ENCODE measurements around the gene FOXJ3. TPM values are rescaled to one million over a fixed set of nuclear protein-coding genes. Genes with fewer than 3 reads are reported as not detected.

The FOXJ3 gene
- total RNA-seq, 1 experiment from 2014 or later = 51.1 TPM

DNA sequence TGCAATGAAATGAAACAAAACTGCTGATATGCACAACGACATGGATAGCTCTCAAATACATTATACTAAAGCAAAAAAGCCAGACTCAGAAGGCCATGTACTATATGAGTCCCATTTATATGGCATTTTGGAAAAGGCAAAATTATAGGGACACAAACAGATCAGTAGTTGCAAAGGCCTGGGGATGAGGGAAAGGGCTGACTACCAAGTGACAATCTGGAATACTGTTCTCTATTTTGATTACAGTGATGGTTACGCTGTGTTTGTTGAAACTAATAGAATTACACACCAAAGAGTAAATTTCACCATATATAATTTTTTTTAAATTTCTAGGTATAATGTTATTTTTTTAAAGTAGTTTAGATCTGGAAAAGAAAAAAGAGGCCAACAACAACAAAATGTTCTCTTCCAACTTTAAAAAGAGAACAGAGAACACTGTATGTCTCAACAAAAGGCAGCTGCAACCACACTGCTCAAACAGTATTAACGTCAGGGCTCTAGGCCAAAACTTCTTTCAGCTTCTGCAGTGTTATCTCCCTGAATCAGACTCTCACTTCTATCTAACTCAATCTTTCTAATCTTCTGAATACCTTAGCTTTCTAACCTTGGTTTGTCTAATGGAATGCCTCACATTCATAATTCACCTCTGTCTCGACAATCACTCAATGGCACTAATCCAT is 75.8 kb downstream of the FOXJ3 start:
- peaks cover 12% of the 10 kb centered on the region for H4K20me1 ChIP-seq (ENCODE audit: insufficient read depth)
- ATAC-seq (no peak), DNase-seq (ENCODE audit: low read depth, low spot score) (no peak)
- no peak overlapping the region for H3K4me3 ChIP-seq (replicated peaks in 1 of 2; ENCODE audit: low read depth in 1 of 2, low read length in 2 of 2)
- no peak overlapping the region for H3K9ac ChIP-seq (ENCODE audit: low read length)
- H3K27ac ChIP-seq (ENCODE audit: low read depth, low read length) = no peak overlapping the region
- no peaks in the 10 kb centered on the region for H3K4me1 ChIP-seq (ENCODE audit: control insufficient read depth in 1 of 2, insufficient read depth in 2 of 2, low read length in 2 of 2)
- ChIA-PET RAD21 (ENCODE audit: low non-redundant PET in 1 of 2, low total read pairs in 2 of 2, uncharacterized antibody in 2 of 2, unreplicated experiment in 2 of 2) (no interaction called here), POLR2A (no interaction called here), CTCF (no interaction called here)
- H3K9me2 ChIP-seq (ENCODE audit: insufficient read depth) = no peaks in the 10 kb centered on the region
- TF ChIP-seq TCF7L2 (IDR thresholded peaks at IDR 0.05; ENCODE audit: borderline replicate concordance, extremely low read depth, insufficient read depth, insufficient read length) (no peak), EZH2phosphoT487 (IDR thresholded peaks at IDR 0.05; ENCODE audit: borderline replicate concordance) (no peak), ELF1 (IDR thresholded peaks at IDR 0.05; ENCODE audit: borderline replicate concordance, low read depth) (no peak)
- intact Hi-C loops (cut with micrococcal nuclease) = no loop called here
- BruUV-seq (replicated peaks) = no TSS peak
- no peak overlapping the region for H2AFZ ChIP-seq (ENCODE audit: low read depth, low read length, poor library complexity, severe bottlenecking)
- no peaks in the 10 kb centered on the region for H3K9me3 ChIP-seq (ENCODE audit: control insufficient read depth in 1 of 2, insufficient read depth in 1 of 2, low read depth in 1 of 2, low read length in 2 of 2)
- no peaks in the 10 kb centered on the region for H3K36me3 ChIP-seq (ENCODE audit: control insufficient read depth in 1 of 2, insufficient read depth in 2 of 2, low read length in 2 of 2)
- no peaks in the 10 kb centered on the region for H3K27me3 ChIP-seq (ENCODE audit: insufficient read depth, low read length)
- H3K4me2 ChIP-seq (ENCODE audit: low read length) = no peak overlapping the region
- H3K79me2 ChIP-seq (ENCODE audit: insufficient read depth, low read length) = peaks cover 92% of the 10 kb centered on the region

GRCh38 chr1:42258218-42258617 is 76.8 kb downstream of the FOXJ3 start:
- POLR2A ChIA-PET = no interaction called here
- no TSS peak for BruUV-seq (replicated peaks)
- Histone ChIP-seq H3K4me1 (ENCODE audit: control insufficient read depth in 1 of 2, insufficient read depth in 2 of 2, low read length in 2 of 2) (no peaks in the 10 kb centered on the region), H3K79me2 (ENCODE audit: insufficient read depth, low read length) (peaks cover 83% of the 10 kb centered on the region), H3K9ac (ENCODE audit: low read length) (no peak overlapping the region), H3K36me3 (ENCODE audit: control insufficient read depth in 1 of 2, insufficient read depth in 2 of 2, low read length in 2 of 2) (no peaks in the 10 kb centered on the region), H3K9me3 (ENCODE audit: control insufficient read depth in 1 of 2, insufficient read depth in 1 of 2, low read depth in 1 of 2, low read length in 2 of 2) (no peaks in the 10 kb centered on the region), H2AFZ (ENCODE audit: low read depth, low read length, poor library complexity, severe bottlenecking) (no peak overlapping the region), H3K4me3 (replicated peaks in 1 of 2; ENCODE audit: low read depth in 1 of 2, low read length in 2 of 2) (no peak overlapping the region), H3K27me3 (ENCODE audit: insufficient read depth, low read length) (no peaks in the 10 kb centered on the region), H3K4me2 (ENCODE audit: low read length) (no peak overlapping the region), H3K9me2 (ENCODE audit: insufficient read depth) (no peaks in the 10 kb centered on the region), H4K20me1 (ENCODE audit: insufficient read depth) (peaks cover 12% of the 10 kb centered on the region; the same call in 1 of the 2 replicates), H3K27ac (ENCODE audit: low read depth, low read length) (no peak overlapping the region)
- RAD21 ChIA-PET (ENCODE audit: low non-redundant PET in 1 of 2, low total read pairs in 2 of 2, uncharacterized antibody in 2 of 2, unreplicated experiment in 2 of 2) = no interaction called here
- TF ChIP-seq YY1 (IDR thresholded peaks at IDR 0.05; ENCODE audit: extremely low read depth, insufficient replicate concordance, low read depth, low read length) (no peak), JUND (IDR thresholded peaks at IDR 0.05) (no peak), CEBPB (IDR thresholded peaks at IDR 0.05; ENCODE audit: low read depth) (no peak), RAD21 (IDR thresholded peaks at IDR 0.05; ENCODE audit: low read depth) (no peak), SP1 (IDR thresholded peaks at IDR 0.05; ENCODE audit: low read depth) (no peak), ZFX (IDR thresholded peaks at IDR 0.05) (no peak), EGR1 (IDR thresholded peaks at IDR 0.05; ENCODE audit: low read depth) (no peak), EZH2phosphoT487 (IDR thresholded peaks at IDR 0.05; ENCODE audit: borderline replicate concordance) (no peak), SRF (IDR thresholded peaks at IDR 0.05; ENCODE audit: low read depth) (no peak), CTCF (IDR thresholded peaks at IDR 0.05 in 2 of 3, conservative IDR thresholded peaks at IDR 0.05 in 1 of 3; ENCODE audit: borderline replicate concordance in 1 of 3, insufficient read depth in 1 of 3, low read depth in 2 of 3, low read length in 2 of 3) (no peak), ZNF274 (IDR thresholded peaks at IDR 0.05; ENCODE audit: low read depth, low read length) (no peak)
- TF ChIP-seq, protein P1, sequence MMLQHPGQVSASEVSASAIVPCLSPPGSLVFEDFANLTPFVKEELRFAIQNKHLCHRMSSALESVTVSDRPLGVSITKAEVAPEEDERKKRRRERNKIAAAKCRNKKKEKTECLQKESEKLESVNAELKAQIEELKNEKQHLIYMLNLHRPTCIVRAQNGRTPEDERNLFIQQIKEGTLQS (IDR thresholded peaks at IDR 0.05) = no peak
- TF ChIP-seq, protein P2, sequence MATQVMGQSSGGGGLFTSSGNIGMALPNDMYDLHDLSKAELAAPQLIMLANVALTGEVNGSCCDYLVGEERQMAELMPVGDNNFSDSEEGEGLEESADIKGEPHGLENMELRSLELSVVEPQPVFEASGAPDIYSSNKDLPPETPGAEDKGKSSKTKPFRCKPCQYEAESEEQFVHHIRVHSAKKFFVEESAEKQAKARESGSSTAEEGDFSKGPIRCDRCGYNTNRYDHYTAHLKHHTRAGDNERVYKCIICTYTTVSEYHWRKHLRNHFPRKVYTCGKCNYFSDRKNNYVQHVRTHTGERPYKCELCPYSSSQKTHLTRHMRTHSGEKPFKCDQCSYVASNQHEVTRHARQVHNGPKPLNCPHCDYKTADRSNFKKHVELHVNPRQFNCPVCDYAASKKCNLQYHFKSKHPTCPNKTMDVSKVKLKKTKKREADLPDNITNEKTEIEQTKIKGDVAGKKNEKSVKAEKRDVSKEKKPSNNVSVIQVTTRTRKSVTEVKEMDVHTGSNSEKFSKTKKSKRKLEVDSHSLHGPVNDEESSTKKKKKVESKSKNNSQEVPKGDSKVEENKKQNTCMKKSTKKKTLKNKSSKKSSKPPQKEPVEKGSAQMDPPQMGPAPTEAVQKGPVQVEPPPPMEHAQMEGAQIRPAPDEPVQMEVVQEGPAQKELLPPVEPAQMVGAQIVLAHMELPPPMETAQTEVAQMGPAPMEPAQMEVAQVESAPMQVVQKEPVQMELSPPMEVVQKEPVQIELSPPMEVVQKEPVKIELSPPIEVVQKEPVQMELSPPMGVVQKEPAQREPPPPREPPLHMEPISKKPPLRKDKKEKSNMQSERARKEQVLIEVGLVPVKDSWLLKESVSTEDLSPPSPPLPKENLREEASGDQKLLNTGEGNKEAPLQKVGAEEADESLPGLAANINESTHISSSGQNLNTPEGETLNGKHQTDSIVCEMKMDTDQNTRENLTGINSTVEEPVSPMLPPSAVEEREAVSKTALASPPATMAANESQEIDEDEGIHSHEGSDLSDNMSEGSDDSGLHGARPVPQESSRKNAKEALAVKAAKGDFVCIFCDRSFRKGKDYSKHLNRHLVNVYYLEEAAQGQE (IDR thresholded peaks at IDR 0.05; ENCODE audit: low read depth) = no peak
- CTCF ChIA-PET = no interaction called here
- intact Hi-C loops (cut with micrococcal nuclease) = no loop called here
- ATAC-seq (no peak), DNase-seq (ENCODE audit: low read depth, low spot score) (no peak)
